Mucosa of stomach (tissue), 1 donor: ENCODE measurements around the gene ANXA8.
"Not testable (repeated sequence)": the region's sequence is repeated elsewhere in the genome, so short reads cannot be mapped to it uniquely, and the experiment has no call there.

Experiments
- H3K27me3 ChIP-seq: one replicate; pipeline ENCODE4 v1.7.0; 2013; ENCODE audit warnings: mild to moderate bottlenecking, low read length; ENCODE audit not compliant: control insufficient read depth, insufficient read depth
- H3K36me3 ChIP-seq: one replicate; pipeline ENCODE4 v1.7.0; 2013; ENCODE audit warnings: low read length; ENCODE audit not compliant: control insufficient read depth, insufficient read depth
- H3K4me1 ChIP-seq: one replicate; pipeline ENCODE4 v1.7.0; 2013; ENCODE audit warnings: mild to moderate bottlenecking, low read length; ENCODE audit not compliant: control insufficient read depth, insufficient read depth
- H3K4me3 ChIP-seq: one replicate; pipeline ENCODE4 v1.7.0; 2013; ENCODE audit warnings: low read length
- H3K9ac ChIP-seq: one replicate; pipeline ENCODE4 v1.7.0; 2013; ENCODE audit warnings: mild to moderate bottlenecking, low read length, moderate library complexity
- H3K9me3 ChIP-seq: one replicate; pipeline ENCODE4 v1.7.0; 2013; ENCODE audit warnings: mild to moderate bottlenecking, low read length, moderate library complexity; ENCODE audit not compliant: control insufficient read depth
- donor health status: Pancreatic carcinoma.

The ANXA8 gene

GRCh38 chr10:47483923-47484322, at the start of gene ANXA8:
TSS of gene ANXA8 (minus strand) at chr10:47484115. CDS start at chr10:47483933, 182 bp downstream.
- not testable (repeated sequence) for H3K4me1 ChIP-seq, H3K9ac ChIP-seq, H3K36me3 ChIP-seq, H3K4me3 ChIP-seq, H3K9me3 ChIP-seq, H3K27me3 ChIP-seq

- H3K9me3 ChIP-seq, H3K4me3 ChIP-seq, H3K9ac ChIP-seq, H3K4me1 ChIP-seq, H3K36me3 ChIP-seq, H3K27me3 ChIP-seq: not testable (repeated sequence)
Observed at GRCh38 chr10:47523475-47523874, 39.6 kb upstream of the ANXA8 start, which contains the start of gene AGAP9. TSS of gene AGAP9 (minus strand) at chr10:47523638. CDS start at chr10:47523526, 112 bp downstream.

- not testable (repeated sequence) for H3K4me3 ChIP-seq, H3K36me3 ChIP-seq, H3K9ac ChIP-seq, H3K9me3 ChIP-seq, H3K4me1 ChIP-seq, H3K27me3 ChIP-seq
Observed at GRCh38 chr10:47502313-47502712, 18.4 kb upstream of the ANXA8 start.

- not testable (repeated sequence) for H3K4me3 ChIP-seq, H3K27me3 ChIP-seq, H3K36me3 ChIP-seq, H3K4me1 ChIP-seq, H3K9me3 ChIP-seq, H3K9ac ChIP-seq
Observed at GRCh38 chr10:47494226-47494625, 10.3 kb upstream of the ANXA8 start.

- not testable (repeated sequence) for H3K4me3 ChIP-seq, H3K9ac ChIP-seq, H3K27me3 ChIP-seq, H3K4me1 ChIP-seq, H3K9me3 ChIP-seq, H3K36me3 ChIP-seq
Observed at GRCh38 chr10:47491600-47491999, 7.7 kb upstream of the ANXA8 start, which contains the start of gene FAM25G. TSS of gene FAM25G (minus strand) at chr10:47491700. CDS start at chr10:47491674, 26 bp downstream.

GRCh38 chr10:47489630-47490029, 5.7 kb upstream of the ANXA8 start:
- not testable (repeated sequence) for H3K4me3 ChIP-seq, H3K9me3 ChIP-seq, H3K4me1 ChIP-seq, H3K36me3 ChIP-seq, H3K27me3 ChIP-seq, H3K9ac ChIP-seq

- not testable (repeated sequence) for H3K9ac ChIP-seq, H3K27me3 ChIP-seq, H3K9me3 ChIP-seq, H3K4me1 ChIP-seq, H3K36me3 ChIP-seq, H3K4me3 ChIP-seq
Observed at GRCh38 chr10:47485943-47486342, 2.0 kb upstream of the ANXA8 start.

GRCh38 chr10:47484786-47485185, 871 bp upstream of the ANXA8 start:
- not testable (repeated sequence) for H3K27me3 ChIP-seq, H3K9me3 ChIP-seq, H3K9ac ChIP-seq, H3K4me1 ChIP-seq, H3K4me3 ChIP-seq, H3K36me3 ChIP-seq

GRCh38 chr10:47482367-47482766, 1.5 kb downstream of the ANXA8 start:
- not testable (repeated sequence) for H3K36me3 ChIP-seq, H3K4me1 ChIP-seq, H3K27me3 ChIP-seq, H3K4me3 ChIP-seq, H3K9me3 ChIP-seq, H3K9ac ChIP-seq

GRCh38 chr10:47481768-47482181, 2.1 kb downstream of the ANXA8 start:
- not testable (repeated sequence) for H3K9me3 ChIP-seq, H3K36me3 ChIP-seq, H3K27me3 ChIP-seq, H3K9ac ChIP-seq, H3K4me1 ChIP-seq, H3K4me3 ChIP-seq

GRCh38 chr10:47481182-47481766, 2.6 kb downstream of the ANXA8 start:
- H3K4me3 ChIP-seq, H3K9ac ChIP-seq, H3K27me3 ChIP-seq: not testable (repeated sequence)

GRCh38 chr10:47480133-47480532, 3.8 kb downstream of the ANXA8 start:
- not testable (repeated sequence) for H3K4me3 ChIP-seq, H3K36me3 ChIP-seq, H3K9me3 ChIP-seq, H3K9ac ChIP-seq, H3K4me1 ChIP-seq, H3K27me3 ChIP-seq

More at GRCh38 chr10:47481182-47481766, 2.6 kb downstream of the ANXA8 start:
- not testable (repeated sequence) for H3K4me1 ChIP-seq, H3K36me3 ChIP-seq, H3K9me3 ChIP-seq

- H3K4me3 ChIP-seq, H3K27me3 ChIP-seq, H3K36me3 ChIP-seq, H3K9ac ChIP-seq, H3K9me3 ChIP-seq, H3K4me1 ChIP-seq: not testable (repeated sequence)
Observed at GRCh38 chr10:47478114-47478513, 5.8 kb downstream of the ANXA8 start.
